ENCODE results near the gene PAK5.

Gene PAK5

GRCh38 chr20:9867196-9867980 is 28.5 kb upstream of the PAK5 start:
- no peak overlapping the region for H3K4me3 ChIP-seq (ENCODE audit: low read length)
- no peak for TF ChIP-seq CTCF (conservative IDR thresholded peaks at IDR 0.05; ENCODE audit: low read length)
- DNase-seq (ENCODE audit: low read depth): no peak

GRCh38 chr20:9852566-9852965 is 13.7 kb upstream of the PAK5 start:
- TF ChIP-seq CTCF (conservative IDR thresholded peaks at IDR 0.05; ENCODE audit: low read length): no peak
- DNase-seq (ENCODE audit: low read depth): no peak
- H3K4me3 ChIP-seq (ENCODE audit: low read length): no peak overlapping the region

- no peak for DNase-seq (ENCODE audit: low read depth)
- TF ChIP-seq CTCF (conservative IDR thresholded peaks at IDR 0.05; ENCODE audit: low read length): no peak
- H3K4me3 ChIP-seq (ENCODE audit: low read length): no peak overlapping the region
Observed at GRCh38 chr20:9839626-9840025, 750 bp upstream of the PAK5 start.

DNA sequence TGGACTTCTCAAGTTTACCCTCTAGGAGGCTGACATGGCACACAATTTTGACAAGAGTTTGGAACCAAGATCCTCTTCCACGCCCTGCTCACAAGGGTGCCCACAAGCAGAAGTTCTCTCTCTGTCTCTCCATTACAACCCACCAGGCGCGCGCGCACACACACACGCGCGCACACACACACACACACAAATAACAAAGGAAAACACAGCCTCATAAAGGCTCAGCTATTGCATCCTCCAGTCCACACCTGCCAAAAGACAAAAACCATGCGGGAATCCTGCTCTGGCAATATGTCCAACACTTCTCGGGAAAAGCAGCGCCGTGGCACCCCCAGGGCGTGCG is 870 bp downstream of the PAK5 start:
- DNase-seq (ENCODE audit: low read depth): no peak
- H3K4me3 ChIP-seq (ENCODE audit: low read length): no peak overlapping the region
- TF ChIP-seq CTCF (conservative IDR thresholded peaks at IDR 0.05; ENCODE audit: low read length): no peak

DNA sequence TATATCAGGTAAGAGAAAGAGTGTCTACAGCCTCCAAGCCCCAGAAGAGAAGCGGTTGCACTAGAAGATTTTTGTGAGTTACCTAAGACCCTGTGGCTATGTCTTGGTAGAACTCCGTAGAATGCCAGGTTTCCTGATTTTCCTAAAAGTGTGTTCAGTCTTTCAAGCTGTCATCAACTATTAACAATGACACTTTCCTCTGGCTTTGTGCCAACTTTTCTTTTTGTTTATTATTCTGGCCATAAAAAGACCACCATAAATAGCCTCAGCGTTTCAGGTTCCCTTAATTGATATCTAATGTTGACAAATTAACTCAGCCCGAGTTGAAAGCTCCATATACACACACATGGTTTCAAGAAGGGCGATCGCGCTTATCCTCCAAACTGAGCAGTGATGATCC is 1.2 kb downstream of the PAK5 start:
- no peak overlapping the region for H3K4me3 ChIP-seq (ENCODE audit: low read length)
- DNase-seq (ENCODE audit: low read depth): no peak
- no peak for TF ChIP-seq CTCF (conservative IDR thresholded peaks at IDR 0.05; ENCODE audit: low read length)

DNA sequence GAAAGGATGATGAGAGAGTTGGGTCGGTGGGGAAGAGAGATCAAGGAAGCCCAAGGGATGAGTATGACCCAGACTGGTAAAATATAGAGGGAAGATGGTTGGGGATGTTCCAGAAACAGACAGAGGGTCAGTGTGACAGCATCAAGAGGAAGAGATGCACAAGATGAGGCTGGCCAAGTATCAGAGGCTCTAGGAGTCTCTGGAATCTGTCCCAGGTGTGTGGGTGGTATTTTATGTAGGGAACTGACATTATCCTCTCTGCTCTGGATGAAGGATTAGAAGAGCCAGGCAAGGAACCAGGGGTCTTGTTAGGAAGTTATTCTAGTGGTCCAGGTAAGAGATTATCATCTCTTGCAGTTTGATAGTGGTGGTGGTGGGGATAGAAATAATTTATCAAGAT is 3.6 kb downstream of the PAK5 start:
- TF ChIP-seq CTCF (conservative IDR thresholded peaks at IDR 0.05; ENCODE audit: low read length): no peak
- H3K4me3 ChIP-seq (ENCODE audit: low read length): no peak overlapping the region
- DNase-seq (ENCODE audit: low read depth): no peak

GRCh38 chr20:9831032-9831431 is 7.8 kb downstream of the PAK5 start:
- H3K4me3 ChIP-seq (ENCODE audit: low read length): no peak overlapping the region
- DNase-seq (ENCODE audit: low read depth): peak; percentile 5
- TF ChIP-seq CTCF (conservative IDR thresholded peaks at IDR 0.05; ENCODE audit: low read length): no peak
